NCI-H748 treated with DMSO at 0.1 percent for 48 hours (cell line): ENCODE measurements around the gene MROH9.
A peak's percentile ranks its signal among the peaks of the same experiment; 100 is the strongest.

ENCODE experiments used
- DNase-seq: peaks from one replicate; lab custom pipeline; 2025; lab: John Stamatoyannopoulos, UW

The MROH9 gene

GRCh38 chr1:171081763-171082201 is 146.4 kb downstream of the MROH9 start:
- DNase-seq, result no peak

- DNase-seq, result no peak
Measured at GRCh38 chr1:171082606-171083005, 147.3 kb downstream of the MROH9 start.

- DNase-seq, result no peak
Measured at GRCh38 chr1:171083222-171083621, 147.9 kb downstream of the MROH9 start.

- no peak for DNase-seq
Measured at GRCh38 chr1:171084091-171084490, 148.8 kb downstream of the MROH9 start.

- no peak for DNase-seq
Measured at GRCh38 chr1:171084870-171085269, 149.5 kb downstream of the MROH9 start.

- no peak for DNase-seq
Measured at GRCh38 chr1:171087896-171088295, 152.6 kb downstream of the MROH9 start.

GRCh38 chr1:171090604-171091003 is 155.3 kb downstream of the MROH9 start, which contains the start of gene FMO3:
Gene FMO3, plus strand, starts transcription at chr1:171090905. Its CDS starts 1,754 bp downstream, at chr1:171092659.
- no peak for DNase-seq

- no peak for DNase-seq
Measured at GRCh38 chr1:171103862-171104261, 168.5 kb downstream of the MROH9 start.

GRCh38 chr1:171107262-171107940 is 172.1 kb downstream of the MROH9 start:
- DNase-seq, result no peak

- DNase-seq, result no peak
Measured at GRCh38 chr1:171107969-171108368, 172.6 kb downstream of the MROH9 start.

- no peak for DNase-seq
Measured at GRCh38 chr1:171109966-171110365, 174.6 kb downstream of the MROH9 start.

- DNase-seq, result peak; percentile 6
Measured at GRCh38 chr1:171110621-171111326, 175.4 kb downstream of the MROH9 start.

- DNase-seq, result no peak
Measured at GRCh38 chr1:171112119-171112518, 176.8 kb downstream of the MROH9 start.

GRCh38 chr1:171113382-171113781 is 178.0 kb downstream of the MROH9 start:
- DNase-seq, result no peak
